ENCODE measurements around the gene SPEG. TPM values are rescaled to one million over a fixed set of nuclear protein-coding genes. Genes with fewer than 3 reads are reported as not detected.
A peak's percentile ranks its signal among the peaks of the same experiment; 100 is the strongest.

The SPEG gene
- total RNA-seq, 1 donor from 2014 or later: 6.5 TPM

DNA sequence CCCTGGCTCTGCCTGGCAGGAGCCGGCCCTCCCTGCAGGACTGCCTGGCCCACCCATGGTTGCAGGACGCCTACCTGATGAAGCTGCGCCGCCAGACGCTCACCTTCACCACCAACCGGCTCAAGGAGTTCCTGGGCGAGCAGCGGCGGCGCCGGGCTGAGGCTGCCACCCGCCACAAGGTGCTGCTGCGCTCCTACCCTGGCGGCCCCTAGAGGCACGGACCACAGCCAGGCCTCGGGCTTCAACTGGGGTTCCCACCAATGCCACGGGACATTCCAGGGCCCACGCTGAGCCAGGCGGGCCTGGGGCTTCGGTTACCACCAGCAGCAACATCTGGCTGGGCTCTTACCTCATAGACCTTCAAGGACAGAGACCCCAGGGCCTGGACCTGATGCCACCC lies 57.9 kb downstream of the SPEG start:
- no peak overlapping the region for H3K4me3 ChIP-seq
- no peak overlapping the region for H3K27ac ChIP-seq
- TF ChIP-seq CTCF (IDR thresholded peaks at IDR 0.05): no peak
- no peaks in the 10 kb centered on the region for H3K36me3 ChIP-seq
- ATAC-seq (no peak), DNase-seq (no peak)
- no peaks in the 10 kb centered on the region for H3K9me3 ChIP-seq
- intact Hi-C loops (cut with DNase I): no loop called here
- H3K27me3 ChIP-seq (ENCODE audit: low read depth): peaks cover 81% of the 10 kb centered on the region
- peaks cover 13% of the 10 kb centered on the region for H3K4me1 ChIP-seq

- peaks cover 79% of the 10 kb centered on the region for H3K27me3 ChIP-seq (ENCODE audit: low read depth)
- intact Hi-C loops (cut with DNase I): no loop called here
- no peak for ATAC-seq
Measured at GRCh38 chr2:219493086-219493485, 58.4 kb downstream of the SPEG start.

DNA sequence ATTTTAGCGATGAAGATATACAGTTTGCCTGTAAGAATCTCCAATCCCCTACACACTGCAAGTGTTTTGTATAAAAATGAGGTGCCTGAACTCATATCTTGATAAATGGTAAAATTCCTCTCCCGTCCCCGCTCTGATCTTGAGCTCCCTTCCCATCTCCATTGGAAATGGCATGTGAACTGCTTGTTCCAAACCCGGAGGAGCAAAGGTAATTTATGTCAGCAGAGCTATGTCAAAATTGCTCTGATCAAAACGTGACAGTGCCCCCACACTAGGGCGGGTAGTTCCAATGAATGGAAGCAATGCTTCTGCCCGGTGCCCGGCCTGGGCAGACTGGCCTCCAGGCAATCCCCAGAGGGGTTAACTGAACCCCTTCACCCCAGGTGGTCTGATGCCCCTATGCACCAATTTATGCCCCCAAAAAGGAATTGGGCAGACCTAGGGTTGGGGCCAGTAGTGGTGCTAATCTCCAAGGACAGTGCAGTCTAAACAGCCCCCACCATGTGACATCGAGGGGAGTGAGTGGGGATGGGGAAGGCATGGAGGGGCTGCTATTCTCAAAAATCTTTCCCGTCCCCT lies 60.4 kb downstream of the SPEG start:
- DNase-seq (no peak), ATAC-seq (no peak)
- H3K4me1 ChIP-seq: peaks cover 26% of the 10 kb centered on the region
- H3K4me3 ChIP-seq: no peak overlapping the region
- no peaks in the 10 kb centered on the region for H3K36me3 ChIP-seq
- no peak for TF ChIP-seq CTCF (IDR thresholded peaks at IDR 0.05)
- H3K27ac ChIP-seq: no peak overlapping the region
- H3K9me3 ChIP-seq: no peaks in the 10 kb centered on the region
- H3K27me3 ChIP-seq (ENCODE audit: low read depth): peaks cover 68% of the 10 kb centered on the region
- intact Hi-C loops (cut with DNase I): no loop called here

More at GRCh38 chr2:219493086-219493485, 58.4 kb downstream of the SPEG start:
- no peak for DNase-seq
- H3K4me1 ChIP-seq: peaks cover 16% of the 10 kb centered on the region
- TF ChIP-seq CTCF (IDR thresholded peaks at IDR 0.05): no peak
- no peaks in the 10 kb centered on the region for H3K9me3 ChIP-seq
- no peak overlapping the region for H3K27ac ChIP-seq
- H3K4me3 ChIP-seq: no peak overlapping the region
- no peaks in the 10 kb centered on the region for H3K36me3 ChIP-seq

- ATAC-seq (no peak), DNase-seq (no peak)
- Histone ChIP-seq H3K27ac (no peak overlapping the region), H3K27me3 (ENCODE audit: low read depth) (peaks cover 62% of the 10 kb centered on the region), H3K9me3 (no peaks in the 10 kb centered on the region), H3K36me3 (no peaks in the 10 kb centered on the region), H3K4me1 (peaks cover 29% of the 10 kb centered on the region), H3K4me3 (no peak overlapping the region)
- intact Hi-C loops (cut with DNase I): no loop called here
- peak; percentile 41 for TF ChIP-seq CTCF (IDR thresholded peaks at IDR 0.05)
Measured at GRCh38 chr2:219495531-219496122, 61.0 kb downstream of the SPEG start.

- H3K4me1 ChIP-seq: peaks cover 29% of the 10 kb centered on the region
- peak overlapping the region; percentile 80 for H3K4me3 ChIP-seq
- TF ChIP-seq CTCF (IDR thresholded peaks at IDR 0.05): no peak
- no peaks in the 10 kb centered on the region for H3K36me3 ChIP-seq
- ATAC-seq (no peak), DNase-seq (no peak)
- intact Hi-C loops (cut with DNase I): no loop called here
- H3K27me3 ChIP-seq (ENCODE audit: low read depth): peaks cover 57% of the 10 kb centered on the region
- no peak overlapping the region for H3K27ac ChIP-seq
- H3K9me3 ChIP-seq: no peaks in the 10 kb centered on the region
Measured at GRCh38 chr2:219496247-219496824, 61.7 kb downstream of the SPEG start.
